ENCODE measurements around the gene PROK2.

DNA sequence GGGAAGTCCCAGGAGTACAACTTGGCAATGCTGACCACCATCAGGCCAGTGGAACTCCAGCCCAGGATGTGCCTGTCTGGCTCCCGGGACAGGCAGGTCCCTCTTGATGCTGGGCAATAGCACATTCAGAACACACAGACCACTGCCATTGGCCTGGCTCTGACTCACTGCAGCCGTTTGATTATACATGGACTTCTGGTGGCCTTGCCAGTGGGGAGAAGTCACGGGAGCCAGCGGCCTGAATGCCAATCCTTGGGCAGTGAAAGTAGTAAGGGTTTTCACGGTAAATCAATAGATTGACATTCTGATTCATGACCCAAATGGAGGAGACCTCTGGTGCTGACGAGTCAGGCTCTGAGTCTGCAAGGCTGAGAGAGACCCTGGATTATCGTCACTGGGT, 12.5 kb upstream of the PROK2 start:
- TF ChIP-seq, protein P1, sequence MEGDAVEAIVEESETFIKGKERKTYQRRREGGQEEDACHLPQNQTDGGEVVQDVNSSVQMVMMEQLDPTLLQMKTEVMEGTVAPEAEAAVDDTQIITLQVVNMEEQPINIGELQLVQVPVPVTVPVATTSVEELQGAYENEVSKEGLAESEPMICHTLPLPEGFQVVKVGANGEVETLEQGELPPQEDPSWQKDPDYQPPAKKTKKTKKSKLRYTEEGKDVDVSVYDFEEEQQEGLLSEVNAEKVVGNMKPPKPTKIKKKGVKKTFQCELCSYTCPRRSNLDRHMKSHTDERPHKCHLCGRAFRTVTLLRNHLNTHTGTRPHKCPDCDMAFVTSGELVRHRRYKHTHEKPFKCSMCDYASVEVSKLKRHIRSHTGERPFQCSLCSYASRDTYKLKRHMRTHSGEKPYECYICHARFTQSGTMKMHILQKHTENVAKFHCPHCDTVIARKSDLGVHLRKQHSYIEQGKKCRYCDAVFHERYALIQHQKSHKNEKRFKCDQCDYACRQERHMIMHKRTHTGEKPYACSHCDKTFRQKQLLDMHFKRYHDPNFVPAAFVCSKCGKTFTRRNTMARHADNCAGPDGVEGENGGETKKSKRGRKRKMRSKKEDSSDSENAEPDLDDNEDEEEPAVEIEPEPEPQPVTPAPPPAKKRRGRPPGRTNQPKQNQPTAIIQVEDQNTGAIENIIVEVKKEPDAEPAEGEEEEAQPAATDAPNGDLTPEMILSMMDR (IDR thresholded peaks at IDR 0.05; ENCODE audit: low read depth, low read length), result no peak
- TF ChIP-seq EZH2phosphoT487 (IDR thresholded peaks at IDR 0.05; ENCODE audit: low read depth), result no peak

All from OCI-LY3 (cell line).